HG03135 (cell line): Measurements from ENCODE around the gene TMEM185B.
"Not testable (repeated sequence)": the region's sequence is repeated elsewhere in the genome, so short reads cannot be mapped to it uniquely, and the experiment has no call there.

Experiments
- ATAC-seq: cut with Tn5 transposase; IDR thresholded peaks from one replicate; pipeline ENCODE4 v1.9.1; 2021; ENCODE audit warnings: mild to moderate bottlenecking, moderate library complexity; ENCODE audit not compliant: unreplicated experiment

TMEM185B gene

DNA sequence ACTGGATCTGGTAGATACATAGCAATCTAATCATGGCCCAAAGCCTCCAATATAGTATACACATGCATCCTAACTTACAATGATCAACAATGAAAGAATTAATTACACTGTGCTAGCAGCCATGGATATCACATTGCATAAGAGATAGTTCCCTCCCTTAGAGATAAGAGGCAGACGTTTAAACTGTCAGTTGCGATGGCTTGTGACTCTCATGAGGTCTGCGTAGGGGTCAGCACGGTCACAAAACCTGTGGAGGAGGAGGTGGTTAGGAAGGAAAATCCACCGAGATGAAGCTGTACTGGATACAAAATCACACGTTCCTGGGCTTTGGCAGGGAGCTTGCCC, 28.7 kb upstream of the TMEM185B start:
- no peak for ATAC-seq

DNA sequence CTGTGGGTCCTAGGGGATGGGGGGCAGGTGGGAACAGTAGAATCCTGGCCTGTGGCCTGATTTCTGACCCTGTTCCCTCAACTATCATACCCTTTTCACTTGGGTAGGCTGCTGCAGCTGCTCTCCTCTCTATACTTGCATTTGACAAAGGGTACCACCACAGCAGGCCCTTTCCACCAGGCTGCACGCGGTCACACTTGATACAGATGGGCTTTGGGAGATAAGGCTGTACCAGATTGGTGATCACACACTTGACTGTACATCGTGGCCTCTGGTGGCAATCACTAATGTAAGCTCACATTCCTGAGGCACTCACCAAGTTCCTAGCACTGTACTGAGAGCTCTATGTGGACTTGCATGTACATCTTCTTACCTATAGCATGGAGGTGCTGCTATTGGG, 27.9 kb upstream of the TMEM185B start:
- no peak for ATAC-seq

DNA sequence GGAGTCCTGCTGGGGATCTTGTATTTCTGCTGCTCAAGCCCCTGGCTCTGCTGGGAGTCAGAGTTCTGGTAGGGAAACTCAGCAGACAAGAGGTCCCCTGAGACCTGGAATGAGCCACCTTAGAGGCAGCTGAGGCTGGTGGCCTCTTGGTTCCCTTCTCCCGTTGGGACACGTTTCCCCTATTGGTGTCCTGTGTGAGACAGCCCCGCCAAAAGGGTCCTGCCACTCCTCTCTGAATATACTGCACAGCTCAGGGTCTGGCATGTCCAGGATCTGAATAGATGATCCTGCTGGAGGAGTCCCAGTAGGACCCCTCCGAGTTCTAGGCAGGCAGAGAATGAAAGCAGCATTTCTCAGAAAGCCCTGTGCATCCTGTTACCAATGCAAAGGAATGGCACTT, 27.4 kb upstream of the TMEM185B start:
- ATAC-seq: no peak

DNA sequence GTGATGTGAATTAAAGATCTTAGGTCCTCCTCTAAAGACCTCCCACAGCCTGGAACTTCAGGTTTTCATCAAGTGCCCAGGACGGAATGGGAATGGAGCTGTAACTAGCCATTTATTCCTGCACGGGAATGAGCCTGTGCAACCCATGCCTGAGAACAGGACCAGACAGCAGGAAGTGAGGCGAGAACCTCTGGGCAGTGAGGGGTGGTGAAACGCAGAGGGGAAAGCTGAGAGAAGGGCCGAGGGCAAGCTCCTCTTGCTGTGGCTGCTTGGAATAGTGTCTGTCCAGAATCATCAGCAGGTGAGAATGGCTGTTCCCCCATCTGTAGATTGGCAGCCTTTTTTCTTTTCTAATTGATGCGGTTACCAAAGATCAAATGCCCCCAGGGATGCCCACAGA, 24.7 kb upstream of the TMEM185B start:
- ATAC-seq: no peak

DNA sequence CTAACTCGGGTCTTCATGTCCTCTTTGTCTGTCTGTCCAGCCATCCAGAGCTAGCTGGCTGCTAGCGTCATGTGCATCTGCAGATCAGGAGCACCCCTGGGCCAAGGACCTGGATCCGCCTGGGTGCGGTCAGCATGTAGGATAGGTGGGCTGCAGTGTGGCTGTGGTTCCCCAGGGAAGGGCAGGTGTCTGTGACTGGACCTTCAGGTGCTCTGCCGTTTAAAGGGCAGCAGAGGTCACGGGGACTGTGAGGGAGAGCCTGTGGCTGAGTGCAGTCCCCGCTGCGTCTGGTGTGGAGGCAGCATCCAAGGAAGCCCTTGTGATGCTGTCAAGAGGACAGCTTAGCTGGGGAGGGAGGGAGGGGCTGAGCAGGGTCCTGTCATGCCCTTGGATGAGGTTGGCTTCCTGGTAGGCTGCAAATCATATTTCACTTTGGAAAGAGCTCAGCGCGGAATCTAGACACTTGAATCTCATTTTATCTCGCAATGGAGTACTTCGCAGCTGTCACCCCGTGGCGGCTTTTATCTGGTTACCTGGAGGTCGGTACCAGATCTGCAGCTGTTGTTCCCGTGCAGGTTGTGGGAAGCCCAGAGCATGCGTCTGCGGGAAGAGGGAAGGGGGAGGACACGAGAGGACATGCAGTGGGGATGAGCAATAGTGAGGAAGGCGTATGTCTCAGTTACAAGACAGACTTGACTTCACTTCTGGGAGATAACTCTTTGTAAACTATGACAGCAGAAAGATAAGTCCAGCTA, 23.5 kb upstream of the TMEM185B start:
- no peak for ATAC-seq

DNA sequence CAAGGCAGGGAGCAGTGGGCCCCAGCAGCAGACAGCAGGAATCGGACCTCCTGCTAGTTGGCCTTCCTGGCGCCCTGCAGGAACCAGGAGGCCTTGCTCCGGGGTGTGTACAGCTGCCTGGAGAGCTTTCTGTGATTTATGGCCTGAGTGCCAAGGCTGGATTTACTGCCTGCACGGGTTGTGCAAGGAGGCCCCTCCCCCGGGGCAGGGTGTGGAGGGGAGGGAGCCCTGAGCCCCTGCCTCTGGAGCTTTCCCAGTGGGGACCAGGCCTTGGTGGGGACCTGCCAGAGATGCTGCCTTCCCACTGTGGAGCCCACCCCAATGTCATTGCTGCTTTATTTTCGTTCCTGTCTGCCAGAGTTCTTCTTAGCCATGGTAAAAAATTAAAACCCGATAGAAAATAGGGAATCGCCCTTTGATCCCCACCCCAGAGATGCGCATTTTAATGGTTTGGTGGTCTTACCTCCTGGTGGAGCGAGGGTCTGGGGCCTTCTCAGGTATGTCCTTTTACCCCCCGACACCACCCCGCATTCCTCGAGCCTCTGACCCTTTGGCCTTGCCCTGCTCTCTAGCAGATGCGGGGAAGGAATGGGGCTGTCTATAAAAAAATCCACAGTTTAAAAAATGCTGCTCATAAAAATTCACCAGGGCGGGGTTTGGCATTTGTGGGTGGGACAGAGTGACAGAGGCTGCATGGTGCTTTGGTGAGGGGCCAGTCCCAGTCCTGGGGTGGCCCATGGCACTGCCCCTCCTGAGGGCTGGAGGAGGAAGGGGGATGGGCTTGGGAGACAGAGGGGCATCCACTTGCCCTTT, 22.5 kb upstream of the TMEM185B start:
- no peak for ATAC-seq

DNA sequence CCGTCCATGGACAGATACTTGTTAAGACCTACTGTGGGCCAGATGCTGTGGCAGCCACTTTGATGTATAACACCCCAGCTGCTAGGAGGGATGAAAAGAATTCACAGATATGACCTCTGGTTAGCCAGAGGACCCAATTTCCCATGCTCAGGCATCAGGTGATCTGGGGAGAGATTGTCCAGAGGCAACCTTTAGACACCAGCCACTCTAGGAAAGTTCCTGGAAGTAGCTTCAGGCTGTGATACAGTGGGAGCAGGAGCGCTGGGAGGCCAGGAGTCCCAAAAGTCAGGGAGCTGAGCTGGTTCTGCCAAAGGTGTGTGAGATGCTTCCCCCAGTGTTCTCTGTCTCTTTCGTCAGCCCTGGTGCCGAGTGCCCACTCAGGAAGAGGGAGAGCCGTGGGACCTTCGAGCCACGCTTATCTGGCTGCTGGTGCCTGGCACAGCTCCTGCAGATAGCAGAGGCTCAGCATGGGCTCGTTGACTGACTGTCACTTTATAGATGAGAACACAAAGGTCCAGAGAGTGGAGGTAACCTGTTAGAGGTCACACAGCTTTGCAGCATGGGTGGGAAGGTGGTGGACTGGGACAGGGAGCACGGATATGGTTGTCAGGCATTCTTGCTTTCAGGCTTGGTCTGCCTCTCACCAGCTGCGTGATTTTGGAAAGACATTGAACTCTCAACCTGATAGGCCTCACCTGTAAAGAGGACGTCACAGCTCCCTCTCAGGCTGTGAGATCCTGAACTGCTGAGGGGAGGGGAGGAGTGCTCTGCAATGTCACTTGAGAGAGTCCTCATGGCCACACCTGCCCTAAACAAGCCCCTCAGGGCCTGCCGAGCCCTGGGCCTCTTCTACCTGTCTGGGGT, 21.7 kb upstream of the TMEM185B start:
- no peak for ATAC-seq

DNA sequence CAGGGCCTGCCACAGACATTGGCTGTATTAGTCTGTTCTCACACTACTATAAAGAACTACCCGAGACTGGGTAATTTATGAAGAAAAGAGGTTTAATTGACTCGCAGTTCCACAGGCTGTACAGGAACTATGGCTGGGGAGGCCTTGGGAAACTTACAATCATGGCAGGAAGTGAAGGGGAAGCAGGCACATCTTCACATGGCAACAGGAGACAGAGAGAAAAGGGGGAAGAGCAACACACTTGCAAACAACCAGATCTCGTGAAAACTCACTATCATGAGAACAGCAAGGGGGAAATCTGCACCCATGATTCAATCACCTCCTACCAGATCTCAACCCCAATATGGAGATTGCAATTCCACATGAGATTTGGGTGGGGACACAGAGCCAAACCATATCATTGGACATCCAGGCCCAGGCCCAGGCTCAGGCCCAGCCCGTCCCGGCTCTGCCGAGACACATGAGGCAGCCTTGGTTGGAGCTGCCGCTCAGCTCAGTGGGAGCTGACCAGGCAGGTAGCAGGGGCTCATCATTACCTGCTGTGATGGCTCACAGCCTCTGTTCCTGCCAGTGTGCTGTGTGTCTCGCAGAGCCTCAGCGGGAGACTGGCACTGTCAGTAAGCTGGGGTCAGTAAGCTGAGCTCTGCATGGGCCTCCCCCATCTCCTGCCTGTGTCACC, 20.8 kb upstream of the TMEM185B start:
- no peak for ATAC-seq

DNA sequence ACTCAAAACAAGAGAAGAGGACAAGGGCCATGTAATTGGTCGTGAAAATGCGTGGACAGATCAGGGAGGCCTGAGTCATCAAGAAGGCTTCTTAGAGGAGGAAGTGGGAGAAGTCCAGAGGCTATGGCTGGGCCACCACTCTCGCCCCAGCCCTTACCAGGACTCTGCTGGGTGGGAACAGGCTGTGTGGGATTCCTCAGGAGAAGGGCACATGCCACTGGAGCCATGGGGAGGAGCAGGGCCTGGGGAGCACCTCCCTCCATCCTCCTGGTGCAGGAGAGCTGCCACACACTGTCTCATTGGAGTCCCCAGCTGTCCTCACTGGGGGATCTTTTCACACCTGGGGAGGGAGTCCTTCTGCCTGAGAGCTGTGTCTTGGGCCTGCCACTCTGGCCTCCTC, 20.0 kb upstream of the TMEM185B start:
- no peak for ATAC-seq

DNA sequence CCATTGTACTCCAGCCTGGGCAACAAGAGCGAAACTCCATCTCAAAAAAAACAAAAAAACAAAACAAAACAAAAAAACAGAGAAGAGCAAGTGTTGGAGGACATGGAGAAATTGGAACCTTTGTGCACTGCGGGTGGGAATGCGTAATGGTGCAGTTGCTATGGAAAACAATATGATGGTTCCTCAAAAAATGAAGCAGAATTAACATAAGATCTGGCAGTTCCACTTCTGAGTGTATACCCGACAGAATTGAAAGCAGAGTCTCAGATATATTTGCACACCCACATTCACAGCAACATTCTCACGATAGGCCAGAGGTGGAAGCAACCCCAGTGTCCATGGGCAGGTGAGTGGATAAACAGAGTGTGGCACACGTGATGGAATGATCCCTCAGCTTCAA, 18.5 kb upstream of the TMEM185B start:
- no peak for ATAC-seq

DNA sequence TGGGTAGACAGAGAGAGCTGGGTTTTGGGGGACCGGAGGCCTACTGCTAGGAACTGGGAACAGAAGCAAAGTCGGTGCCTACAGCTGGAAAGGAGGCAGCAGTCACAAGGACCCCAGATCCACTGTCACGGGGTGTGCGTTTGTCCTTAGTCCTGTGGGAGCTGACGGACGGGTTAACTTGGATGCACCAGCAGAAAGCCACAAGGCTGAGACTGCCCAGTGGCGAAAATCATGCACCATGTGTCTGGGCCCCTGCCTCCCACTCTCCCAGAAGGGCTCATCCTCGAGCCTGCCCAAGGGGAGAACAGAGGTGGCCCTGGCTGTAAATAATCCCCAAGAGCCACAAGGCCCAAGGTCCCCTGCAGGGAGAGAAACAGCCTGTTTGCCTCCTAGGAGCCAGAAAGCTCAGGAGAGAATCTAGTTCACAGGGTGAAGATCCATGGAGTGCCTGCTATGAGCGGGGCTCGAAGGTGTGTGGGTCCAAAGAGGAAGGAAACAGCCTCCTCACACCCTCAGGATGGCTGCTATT, 17.8 kb upstream of the TMEM185B start:
- ATAC-seq: no peak

DNA sequence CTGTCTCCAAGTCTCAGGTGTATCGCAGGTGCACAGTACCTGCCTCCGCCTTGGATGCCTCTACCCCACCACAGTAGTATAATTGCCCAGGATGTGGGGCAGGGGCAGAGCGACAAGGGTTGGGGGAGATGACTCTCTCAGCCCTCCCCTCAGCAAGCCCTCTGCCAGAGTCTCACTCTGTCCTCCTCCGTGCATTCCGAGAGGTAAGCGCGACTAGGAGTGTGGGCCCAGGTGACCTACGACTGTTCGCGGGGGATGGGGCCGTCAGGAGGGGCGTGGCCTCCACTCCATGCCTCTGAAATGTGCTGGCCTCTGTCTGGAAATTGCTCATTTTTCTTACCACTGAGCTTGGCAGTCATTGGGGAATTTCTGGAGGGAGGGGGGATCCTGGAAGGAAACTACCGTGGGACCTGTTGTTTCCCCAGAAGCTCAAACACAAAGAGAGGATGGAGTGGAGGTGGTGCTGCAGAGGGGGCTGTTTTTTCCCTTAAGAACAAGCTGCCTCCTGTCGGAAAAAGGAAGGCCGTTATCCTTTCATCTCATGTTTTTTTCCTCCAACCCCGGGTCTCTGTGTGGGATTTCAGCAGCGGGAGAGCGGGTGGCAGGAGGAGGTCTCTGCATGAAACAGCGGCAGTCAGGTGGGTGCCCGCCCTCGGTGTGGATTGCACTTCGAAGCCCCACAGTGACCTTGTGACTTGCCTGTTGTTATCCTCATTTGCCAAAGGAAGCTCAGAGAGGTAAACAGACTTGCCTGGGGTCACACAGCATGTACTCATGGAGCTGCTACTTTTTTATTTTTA, 16.5 kb upstream of the TMEM185B start:
- no peak for ATAC-seq

DNA sequence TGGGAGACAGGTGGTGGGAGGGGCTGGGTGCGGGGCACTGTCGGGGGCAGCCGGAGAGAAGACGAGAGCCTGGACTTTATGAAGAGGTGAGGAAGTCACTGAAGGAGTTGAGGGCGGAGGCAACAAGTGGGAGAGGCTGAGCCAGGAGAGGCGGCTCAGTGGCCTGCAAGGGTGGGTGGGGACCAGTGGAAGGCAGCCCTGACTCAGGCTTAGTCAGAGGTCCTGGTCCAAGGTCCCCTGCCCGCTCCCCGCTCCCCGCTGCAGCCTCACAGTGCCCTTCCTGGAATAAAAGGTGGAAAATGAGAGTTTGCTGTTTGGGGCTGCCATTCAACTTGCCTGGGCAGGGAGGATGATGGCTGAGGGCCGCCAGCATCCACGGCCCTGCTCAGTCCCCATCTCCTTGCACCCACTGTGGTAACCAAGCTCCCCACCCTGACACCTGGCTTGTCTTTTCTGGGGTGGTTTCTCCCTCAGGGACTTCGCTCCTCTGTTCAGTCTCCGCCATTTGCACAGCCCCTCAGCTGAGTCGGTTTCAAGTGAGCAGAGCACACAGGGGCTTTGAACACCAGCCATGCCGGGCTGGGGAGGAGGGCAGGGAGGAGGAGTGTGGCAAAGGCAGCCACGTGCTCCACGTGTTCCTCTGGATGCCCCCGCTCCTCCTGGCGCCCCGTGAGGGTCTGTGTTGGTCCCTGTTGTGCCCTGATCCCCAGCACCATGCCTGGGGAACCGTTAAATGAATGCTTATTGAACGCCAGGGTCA, 15.7 kb upstream of the TMEM185B start:
- ATAC-seq: no peak

DNA sequence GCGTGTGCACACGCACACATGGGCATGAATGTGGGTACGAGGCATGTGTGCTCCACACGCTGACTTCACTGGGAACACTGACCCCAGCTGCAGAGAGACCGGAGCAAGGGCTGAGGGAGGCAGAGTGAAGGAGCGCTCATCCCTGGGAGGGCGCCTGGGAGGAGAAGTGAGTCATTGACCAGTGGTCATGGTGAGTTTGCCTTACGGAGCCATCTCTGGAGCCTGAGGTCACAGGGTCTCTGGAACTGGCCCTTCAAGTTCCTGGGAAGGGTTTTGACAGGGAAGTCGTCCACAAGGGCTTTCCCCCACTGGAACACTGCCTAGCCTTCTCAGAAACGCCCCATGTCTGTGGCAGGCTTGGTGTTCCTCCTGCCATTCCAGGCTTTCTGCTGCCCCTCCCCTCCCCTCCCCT, 14.3 kb upstream of the TMEM185B start:
- ATAC-seq: no peak

DNA sequence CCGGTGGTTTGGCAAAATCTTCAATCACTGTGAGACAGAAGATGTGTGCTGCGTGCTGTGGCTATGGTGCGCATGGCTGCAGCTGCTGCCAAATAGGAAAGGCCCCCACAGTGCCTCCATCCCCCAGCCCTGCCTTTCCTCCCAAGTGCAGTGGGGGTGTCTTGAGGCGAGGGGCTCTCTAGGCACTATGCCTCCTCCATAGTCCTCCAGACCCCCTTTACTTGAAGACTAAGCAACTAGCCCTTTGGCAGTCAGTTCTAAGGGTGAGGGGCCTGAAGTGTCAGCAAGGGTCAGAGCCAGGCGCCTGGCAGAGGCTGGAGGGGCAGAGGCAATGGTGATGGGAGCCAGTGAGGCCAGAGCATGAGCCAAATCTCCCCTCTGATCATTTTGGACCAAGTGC, 13.6 kb upstream of the TMEM185B start:
- no peak for ATAC-seq

DNA sequence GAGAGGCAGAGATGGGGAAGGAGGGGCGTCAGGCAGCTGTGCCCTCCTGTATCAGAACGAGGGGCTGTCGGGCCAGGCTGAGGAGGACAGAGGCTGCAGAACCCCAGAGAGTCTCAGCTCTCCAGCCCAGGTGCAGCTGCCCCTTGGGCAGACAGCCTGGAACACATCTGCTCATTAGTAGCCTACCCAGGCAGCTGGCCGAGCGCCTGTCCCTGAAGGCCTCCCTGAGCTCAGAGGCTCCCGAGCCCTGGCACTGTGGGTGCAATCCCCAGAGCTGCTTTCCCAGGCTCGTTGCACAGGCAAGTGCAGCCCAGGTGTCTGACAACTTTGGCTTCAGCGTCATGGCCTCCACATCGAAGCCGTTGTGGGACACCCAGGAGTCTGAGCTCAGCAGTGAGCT, 13.1 kb upstream of the TMEM185B start:
- ATAC-seq: no peak

DNA sequence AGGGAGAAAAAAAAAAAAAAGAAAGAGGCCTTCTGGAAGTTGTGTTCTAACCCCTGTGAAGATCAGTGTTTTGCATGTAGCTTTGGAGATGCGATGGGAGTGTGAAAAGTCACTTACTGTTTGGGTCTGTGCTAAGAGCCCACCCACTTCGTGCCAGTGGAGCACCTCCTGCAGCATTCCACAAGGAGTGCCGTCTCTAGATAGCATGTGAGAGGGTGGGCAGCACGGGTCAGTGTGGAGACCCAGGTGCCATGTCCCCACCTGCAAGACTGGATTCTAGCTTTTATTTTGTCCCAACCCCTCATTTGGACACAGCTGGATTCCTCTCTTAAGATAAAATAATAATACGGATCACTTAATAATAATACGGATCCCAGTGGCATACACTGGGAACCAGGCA, 12.5 kb upstream of the TMEM185B start:
- ATAC-seq: no peak

DNA sequence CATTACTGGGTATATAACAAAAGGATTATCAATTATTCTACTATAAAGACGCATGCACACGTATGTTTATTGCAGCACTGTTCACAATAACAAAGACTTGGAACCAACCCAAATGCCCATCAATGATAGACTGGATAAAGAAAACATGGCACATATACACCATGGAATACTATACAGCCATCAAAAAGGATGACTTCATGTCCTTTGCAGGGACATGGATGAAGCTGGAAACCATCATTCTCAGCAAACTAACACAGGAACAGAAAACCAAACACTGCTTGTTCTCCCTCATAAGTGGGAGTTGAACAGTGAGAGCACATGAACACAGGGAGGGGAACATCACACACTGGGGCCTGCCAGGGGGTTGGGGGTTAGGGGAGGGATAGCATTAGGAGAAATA, 12.0 kb upstream of the TMEM185B start:
- not testable (repeated sequence) for ATAC-seq

DNA sequence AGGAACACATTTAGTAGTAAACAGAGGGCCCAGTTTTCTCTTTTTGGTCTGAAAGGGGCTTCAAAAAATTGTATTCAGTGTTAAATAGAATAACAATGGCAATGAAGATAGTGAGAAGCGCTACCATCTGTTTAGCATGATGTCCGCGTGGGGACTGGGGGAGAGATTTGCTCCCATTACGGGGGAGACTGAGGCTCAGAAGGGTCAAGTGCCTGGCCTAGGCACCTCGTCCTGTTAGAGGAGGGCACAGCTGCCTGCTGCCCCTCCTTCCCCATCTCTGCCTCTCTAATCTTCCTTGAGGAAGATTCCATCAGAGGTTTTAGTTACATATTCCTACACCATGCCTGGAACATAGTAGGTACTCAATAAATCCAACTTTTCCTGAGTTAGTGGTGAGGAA, 10.1 kb upstream of the TMEM185B start:
- no peak for ATAC-seq
